DOHH2 (cell line): ENCODE measurements around the gene PIM1.
A peak's percentile ranks its signal among the peaks of the same experiment; 100 is the strongest.

Experiments used
- H3F3A ChIP-seq: fragments of 200-600 bp; sonication (generic), shearing (Covaris generic); 2 replicates; pipeline ENCODE4 v1.6.0; 2016; ENCODE audit warnings: antibody characterized with exemption, mild to moderate bottlenecking; ENCODE audit not compliant: control insufficient read depth, insufficient read depth
- H3K27ac ChIP-seq: fragments of 200-600 bp; sonication (generic); 2 replicates; pipeline ENCODE4 v1.5.1; 2014; ENCODE audit warnings: low read depth, mild to moderate bottlenecking, low read length, moderate library complexity
- H3K27me3 ChIP-seq: fragments of 200-600 bp; sonication (generic); 2 replicates; pipeline ENCODE4 v1.6.1; 2014; ENCODE audit warnings: mild to moderate bottlenecking, low read length, mixed read lengths; ENCODE audit not compliant: control insufficient read depth
- H3K36me3 ChIP-seq: fragments of 200-600 bp; sonication (generic); 2 replicates; pipeline ENCODE4 v1.6.1; 2014; ENCODE audit warnings: mild to moderate bottlenecking, low read length, moderate library complexity, mixed read lengths; ENCODE audit not compliant: control insufficient read depth
- H3K4me1 ChIP-seq: fragments of 200-600 bp; sonication (generic); 2 replicates; pipeline ENCODE4 v1.6.1; 2014; ENCODE audit warnings: mild to moderate bottlenecking, low read length, mixed read lengths; ENCODE audit not compliant: control insufficient read depth
- H3K4me2 ChIP-seq: fragments of 200-600 bp; sonication (generic); 2 replicates; pipeline ENCODE4 v1.6.0; 2014; ENCODE audit warnings: mild to moderate bottlenecking, low read length, moderate library complexity
- H3K4me3 ChIP-seq: fragments of 200-600 bp; sonication (generic); 2 replicates; pipeline ENCODE4 v1.5.1; 2014; ENCODE audit warnings: mild to moderate bottlenecking, low read length, mixed read lengths
- H3K79me2 ChIP-seq: fragments of 200-600 bp; sonication (generic); 2 replicates; pipeline ENCODE4 v1.6.1; 2014; ENCODE audit warnings: mild to moderate bottlenecking, low read length, mixed read lengths; ENCODE audit not compliant: control insufficient read depth
- H3K9me2 ChIP-seq: fragments of 200-600 bp; sonication (generic); replicated peaks from 2 replicates; pipeline ENCODE4 v1.6.1; 2014; ENCODE audit warnings: mild to moderate bottlenecking, low read length, mixed read lengths; ENCODE audit not compliant: control insufficient read depth
- H3K9me3 ChIP-seq: fragments of 200-600 bp; sonication (generic); 2 replicates; pipeline ENCODE4 v1.6.1; 2014; ENCODE audit warnings: antibody characterized with exemption, low read length, mixed read lengths; ENCODE audit not compliant: control insufficient read depth, insufficient read depth
- H4K20me1 ChIP-seq: fragments of 200-600 bp; sonication (generic); 2 replicates; pipeline ENCODE4 v1.6.0; 2014; ENCODE audit warnings: low read depth, mild to moderate bottlenecking, antibody characterized with exemption, low read length, moderate library complexity; ENCODE audit not compliant: control insufficient read depth, insufficient read depth
- CTCF ChIP-seq: fragments of 200-600 bp; sonication (generic); IDR thresholded peaks from one replicate; pipeline ENCODE4 v1.5.1; 2014; ENCODE audit warnings: antibody characterized with exemption, mild to moderate bottlenecking, low read depth, low read length; ENCODE audit not compliant: poor library complexity, severe bottlenecking
- EZH2phosphoT487 ChIP-seq: fragments of 200-600 bp; sonication (generic); IDR thresholded peaks from 2 replicates; pipeline ENCODE4 v1.6.1; 2017; ENCODE audit warnings: borderline replicate concordance, mild to moderate bottlenecking, antibody characterized with exemption, low read length, moderate library complexity, mixed read lengths

The PIM1 gene

GRCh38 chr6:37175332-37176267, 5.6 kb downstream of the PIM1 start:
- H3K4me3 ChIP-seq: no peak overlapping the region
- H3K36me3 ChIP-seq: peaks cover 51% of the 10 kb centered on the region
- no peak overlapping the region for H3K27ac ChIP-seq
- H3K79me2 ChIP-seq: peaks cover 28% of the 10 kb centered on the region
- no peak overlapping the region for H3K4me2 ChIP-seq
- no peaks in the 10 kb centered on the region for H3K9me3 ChIP-seq
- TF ChIP-seq EZH2phosphoT487 (no peak), CTCF (no peak)
- H3K4me1 ChIP-seq: peaks cover 20% of the 10 kb centered on the region
- peaks cover 16% of the 10 kb centered on the region for H4K20me1 ChIP-seq
- peaks cover 20% of the 10 kb centered on the region for H3F3A ChIP-seq
- H3K27me3 ChIP-seq: no peaks in the 10 kb centered on the region
- no peaks in the 10 kb centered on the region for H3K9me2 ChIP-seq

GRCh38 chr6:37176268-37177076, 6.5 kb downstream of the PIM1 start:
- H3K4me1 ChIP-seq: peaks cover 20% of the 10 kb centered on the region
- TF ChIP-seq CTCF (no peak), EZH2phosphoT487 (no peak)
- H3K9me2 ChIP-seq: no peaks in the 10 kb centered on the region
- H3K27me3 ChIP-seq: no peaks in the 10 kb centered on the region
- peaks cover 20% of the 10 kb centered on the region for H3K79me2 ChIP-seq
- H3K9me3 ChIP-seq: no peaks in the 10 kb centered on the region
- H3K36me3 ChIP-seq: peaks cover 43% of the 10 kb centered on the region
- H3F3A ChIP-seq: peaks cover 20% of the 10 kb centered on the region
- no peak overlapping the region for H3K4me3 ChIP-seq
- H4K20me1 ChIP-seq: peaks cover 16% of the 10 kb centered on the region
- no peak overlapping the region for H3K4me2 ChIP-seq
- H3K27ac ChIP-seq: no peak overlapping the region

- no peak overlapping the region for H3K27ac ChIP-seq
- H3K9me2 ChIP-seq: no peaks in the 10 kb centered on the region
- peaks cover 16% of the 10 kb centered on the region for H4K20me1 ChIP-seq
- peak; percentile 35 for TF ChIP-seq CTCF
- no peak for TF ChIP-seq EZH2phosphoT487
- H3K36me3 ChIP-seq: peaks cover 36% of the 10 kb centered on the region
- H3K9me3 ChIP-seq: no peaks in the 10 kb centered on the region
- no peak overlapping the region for H3K4me2 ChIP-seq
- H3K4me1 ChIP-seq: peaks cover 19% of the 10 kb centered on the region
- H3K27me3 ChIP-seq: no peaks in the 10 kb centered on the region
- peaks cover 13% of the 10 kb centered on the region for H3K79me2 ChIP-seq
- H3K4me3 ChIP-seq: no peak overlapping the region
- H3F3A ChIP-seq: peaks cover 16% of the 10 kb centered on the region
These were observed 7.4 kb downstream of the PIM1 start for GRCh38 chr6:37177077-37177934.
